OCI-LY7 (cell line): ENCODE data around the gene EEF1A2.

ENCODE experiments used
- EZH2phosphoT487 ChIP-seq: fragments of 200-600 bp; sonication (generic); IDR thresholded peaks from 2 replicates; pipeline ENCODE4 v1.6.1; 2018; ENCODE audit warnings: low read depth, borderline replicate concordance, mild to moderate bottlenecking, mixed run types, antibody characterized with exemption, low read length, moderate library complexity, mixed read lengths
- TF ChIP-seq, protein P1 (sequence below): fragments of 200-600 bp; sonication (generic); conservative IDR thresholded peaks from 2 replicates; pipeline ENCODE4 v1.5.1; 2014; ENCODE audit warnings: mild to moderate bottlenecking, antibody characterized with exemption, low read length, moderate library complexity, mixed read lengths

DNA sequence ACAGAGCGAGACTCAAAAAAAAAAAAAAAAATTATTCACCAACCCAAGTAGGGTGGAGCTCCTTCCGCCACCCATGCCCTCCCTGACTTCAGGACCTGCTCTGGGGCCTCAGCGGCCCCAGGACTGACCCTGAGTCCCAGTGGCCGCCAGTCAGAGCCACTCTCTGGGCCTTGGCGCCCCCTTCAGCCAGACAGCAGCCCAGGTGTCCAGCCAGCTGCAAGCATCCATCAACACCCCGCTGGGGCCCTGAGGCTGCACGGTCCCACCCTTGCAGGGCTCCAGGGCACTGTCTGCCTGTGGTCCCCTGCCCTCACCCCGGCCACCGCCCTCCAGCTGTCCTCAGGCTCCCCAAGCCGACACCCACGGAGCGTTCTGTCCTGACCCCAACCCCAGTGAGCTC, 15.0 kb downstream of the EEF1A2 start:
- TF ChIP-seq, protein P1, sequence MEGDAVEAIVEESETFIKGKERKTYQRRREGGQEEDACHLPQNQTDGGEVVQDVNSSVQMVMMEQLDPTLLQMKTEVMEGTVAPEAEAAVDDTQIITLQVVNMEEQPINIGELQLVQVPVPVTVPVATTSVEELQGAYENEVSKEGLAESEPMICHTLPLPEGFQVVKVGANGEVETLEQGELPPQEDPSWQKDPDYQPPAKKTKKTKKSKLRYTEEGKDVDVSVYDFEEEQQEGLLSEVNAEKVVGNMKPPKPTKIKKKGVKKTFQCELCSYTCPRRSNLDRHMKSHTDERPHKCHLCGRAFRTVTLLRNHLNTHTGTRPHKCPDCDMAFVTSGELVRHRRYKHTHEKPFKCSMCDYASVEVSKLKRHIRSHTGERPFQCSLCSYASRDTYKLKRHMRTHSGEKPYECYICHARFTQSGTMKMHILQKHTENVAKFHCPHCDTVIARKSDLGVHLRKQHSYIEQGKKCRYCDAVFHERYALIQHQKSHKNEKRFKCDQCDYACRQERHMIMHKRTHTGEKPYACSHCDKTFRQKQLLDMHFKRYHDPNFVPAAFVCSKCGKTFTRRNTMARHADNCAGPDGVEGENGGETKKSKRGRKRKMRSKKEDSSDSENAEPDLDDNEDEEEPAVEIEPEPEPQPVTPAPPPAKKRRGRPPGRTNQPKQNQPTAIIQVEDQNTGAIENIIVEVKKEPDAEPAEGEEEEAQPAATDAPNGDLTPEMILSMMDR, result no peak
- no peak for TF ChIP-seq EZH2phosphoT487
